Measurements from ENCODE around the gene CRP.
A peak's percentile ranks its signal among the peaks of the same experiment; 100 is the strongest.
"Not testable (repeated sequence)": the region's sequence is repeated elsewhere in the genome, so short reads cannot be mapped to it uniquely, and the experiment has no call there.

Gene CRP, protein sequence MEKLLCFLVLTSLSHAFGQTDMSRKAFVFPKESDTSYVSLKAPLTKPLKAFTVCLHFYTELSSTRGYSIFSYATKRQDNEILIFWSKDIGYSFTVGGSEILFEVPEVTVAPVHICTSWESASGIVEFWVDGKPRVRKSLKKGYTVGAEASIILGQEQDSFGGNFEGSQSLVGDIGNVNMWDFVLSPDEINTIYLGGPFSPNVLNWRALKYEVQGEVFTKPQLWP

DNA sequence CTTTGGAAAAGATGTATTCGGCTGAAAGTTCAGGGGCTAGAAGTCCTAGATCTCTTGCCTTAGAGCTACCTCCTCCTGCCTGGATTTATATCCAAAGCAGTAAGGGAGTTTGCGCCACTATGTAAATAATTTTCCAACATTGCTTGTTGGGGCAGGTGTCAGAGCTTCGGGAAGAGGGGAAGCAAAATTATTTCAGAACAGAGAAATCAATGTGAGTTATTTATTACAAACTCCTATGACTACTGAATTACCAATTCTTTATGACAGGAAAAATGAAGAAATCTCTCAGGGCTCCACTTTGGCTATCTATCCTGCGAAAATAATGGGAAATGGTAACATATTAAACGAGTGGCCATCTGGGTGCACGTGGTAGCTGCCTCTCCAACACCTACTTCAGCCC, at the start of gene CRP:
TSS of gene CRP (minus strand) at position 61 of the 400 bp plus-strand sequence. CDS start 104 bp downstream, outside the sequence.
- DNase-seq (ENCODE audit: low read depth), result no peak

- DNase-seq (ENCODE audit: low read depth), result no peak
Observed at GRCh38 chr1:159763686-159764085, 49.3 kb upstream of the CRP start.

DNA sequence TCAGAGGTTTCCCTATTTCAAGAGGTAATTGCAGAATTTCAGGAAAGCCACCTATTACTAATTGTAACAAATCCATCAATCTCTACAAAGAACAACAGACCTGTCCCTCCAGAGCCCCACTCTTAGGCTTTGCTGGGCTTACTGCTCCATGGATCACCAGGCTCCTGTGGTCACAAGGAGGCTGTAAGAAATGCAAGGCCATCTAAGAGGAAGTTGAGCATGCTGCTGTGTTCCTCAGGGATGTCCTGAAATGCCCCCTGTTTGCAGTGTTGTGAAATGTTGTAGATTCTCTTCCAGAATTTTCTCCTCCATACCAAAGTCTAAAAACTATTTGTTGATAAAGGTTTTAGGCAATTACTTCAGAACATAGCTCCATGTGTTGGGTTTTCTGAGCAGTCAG, 42.0 kb upstream of the CRP start:
- DNase-seq (ENCODE audit: low read depth), result peak; percentile 84

- DNase-seq (ENCODE audit: low read depth), result no peak
Observed at GRCh38 chr1:159755451-159756007, 41.1 kb upstream of the CRP start.

DNA sequence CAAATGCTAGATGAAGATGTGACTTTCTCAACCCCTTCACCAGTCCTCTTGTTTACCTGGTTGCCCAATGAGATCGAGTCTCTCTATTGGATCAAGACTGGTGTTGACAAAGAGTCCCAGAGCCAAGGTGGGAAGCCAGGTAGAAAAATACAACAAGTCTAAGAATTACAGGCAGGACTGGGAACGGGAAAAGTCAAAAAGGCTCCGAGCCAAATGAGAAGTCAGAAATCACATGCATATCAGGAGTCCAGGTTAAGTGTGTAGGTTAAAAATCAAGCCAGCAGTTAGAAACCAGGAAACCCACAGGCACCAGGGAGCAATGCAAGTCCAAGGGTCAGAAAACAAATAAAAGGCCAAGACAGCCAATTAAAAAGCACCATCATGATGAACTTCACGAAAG, 39.0 kb upstream of the CRP start:
- DNase-seq (ENCODE audit: low read depth), result no peak

DNA sequence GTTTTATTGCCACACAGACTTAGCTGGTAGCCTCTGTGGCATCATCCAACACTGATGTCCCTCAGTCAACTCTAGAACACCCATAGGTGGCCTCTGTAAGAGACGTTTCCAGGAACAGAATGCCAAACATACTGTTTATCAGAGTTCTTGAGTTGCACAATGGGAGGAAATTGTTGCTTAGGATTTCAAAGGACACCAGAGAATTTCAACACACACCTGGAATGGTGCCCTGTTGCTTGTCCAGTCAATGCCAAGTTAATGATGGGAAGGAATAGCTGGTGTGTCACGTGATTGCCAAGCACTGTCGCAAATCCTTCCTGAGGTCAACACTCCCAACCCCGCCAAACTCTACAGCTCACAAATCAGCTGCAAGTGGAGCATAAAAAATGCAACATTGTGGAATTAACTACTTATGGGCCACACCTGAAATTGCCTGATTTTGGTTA, 37.8 kb upstream of the CRP start:
- DNase-seq (ENCODE audit: low read depth), result peak; percentile 98

DNA sequence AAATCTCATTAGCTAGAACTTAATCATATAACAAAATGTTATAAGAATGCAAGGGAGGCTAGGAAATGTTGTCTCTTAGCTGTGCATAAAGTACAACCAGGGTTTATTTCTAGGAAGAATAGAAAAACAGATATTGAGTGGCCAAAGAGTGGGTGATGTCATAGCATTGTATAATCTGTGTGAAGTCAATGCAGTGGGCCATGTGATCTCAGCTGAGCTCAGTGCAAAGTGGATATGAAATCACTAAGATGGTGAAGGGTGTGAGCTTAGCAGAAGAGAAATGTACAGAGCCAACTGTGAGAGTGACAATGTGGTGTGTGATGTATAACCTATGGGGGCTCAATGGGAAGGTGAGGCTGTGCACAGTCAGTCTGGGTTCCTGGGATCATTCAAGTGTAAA, 36.6 kb upstream of the CRP start:
- DNase-seq (ENCODE audit: low read depth), result peak; percentile 20

DNA sequence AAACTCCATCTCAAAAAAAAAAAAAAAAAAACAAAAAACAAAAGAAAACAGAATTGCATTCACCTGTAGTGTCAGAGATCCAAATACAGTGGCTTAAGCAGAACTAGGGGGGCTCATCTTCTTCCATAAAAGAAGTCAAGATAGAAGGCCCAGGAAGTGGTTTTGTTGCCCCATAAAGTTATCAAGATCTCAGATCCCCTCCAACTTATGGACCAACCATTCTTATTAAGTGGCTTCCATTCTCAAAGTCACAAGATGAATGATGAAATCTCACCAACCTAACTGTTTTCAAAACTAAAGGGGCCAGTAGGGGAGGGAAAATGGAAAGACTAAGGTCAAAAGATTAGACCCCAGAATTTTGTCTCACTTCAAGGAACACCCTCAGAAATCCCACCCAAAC, 36.2 kb upstream of the CRP start:
- DNase-seq (ENCODE audit: low read depth), result no peak

- no peak for DNase-seq (ENCODE audit: low read depth)
Observed at GRCh38 chr1:159749630-159750029, 35.2 kb upstream of the CRP start.

GRCh38 chr1:159748370-159748769, 34.0 kb upstream of the CRP start:
- DNase-seq (ENCODE audit: low read depth), result peak; percentile 50

- DNase-seq (ENCODE audit: low read depth), result peak; percentile 60
Observed at GRCh38 chr1:159746666-159747065, 32.3 kb upstream of the CRP start.

- DNase-seq (ENCODE audit: low read depth), result no peak
Observed at GRCh38 chr1:159743651-159744410, 29.4 kb upstream of the CRP start.

DNA sequence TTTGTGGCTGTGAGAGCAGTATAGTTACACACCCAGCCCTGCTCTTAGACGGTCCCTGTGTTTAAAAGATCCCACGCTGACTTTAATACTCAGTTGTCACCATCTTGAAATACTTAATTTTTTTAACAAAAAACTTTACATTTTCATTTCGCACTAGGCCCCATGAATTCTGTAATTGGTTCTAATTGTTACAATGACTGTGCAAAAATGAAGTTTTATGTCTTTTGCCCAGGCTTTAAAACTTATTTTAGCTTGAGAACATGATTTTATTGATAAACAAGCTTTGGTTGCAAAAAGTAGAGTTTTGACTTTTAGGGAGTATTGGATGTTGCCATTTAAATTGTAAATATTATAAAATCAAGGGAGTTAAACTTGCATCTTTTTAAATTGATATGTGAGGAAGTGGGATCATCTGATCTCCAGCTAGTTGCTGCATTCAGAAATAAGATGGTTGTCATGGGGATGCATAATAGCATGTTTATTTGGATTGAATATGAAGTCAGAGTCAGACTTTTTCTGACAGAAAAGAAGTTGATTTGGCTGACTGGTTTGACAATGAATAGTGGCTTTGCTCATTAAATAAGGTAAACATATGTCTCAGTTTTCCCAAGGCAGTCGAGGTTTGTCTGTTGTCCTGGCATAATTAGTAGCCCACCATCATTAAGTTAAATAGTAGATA, 23.0 kb upstream of the CRP start:
- no peak for DNase-seq (ENCODE audit: low read depth)

GRCh38 chr1:159723188-159723587, 8.8 kb upstream of the CRP start:
- DNase-seq (ENCODE audit: low read depth), result not testable (repeated sequence)

- DNase-seq (ENCODE audit: low read depth), result no peak
Observed at GRCh38 chr1:159719990-159720389, 5.6 kb upstream of the CRP start.

GRCh38 chr1:159715855-159716254, 1.5 kb upstream of the CRP start:
- DNase-seq (ENCODE audit: low read depth), result no peak

GRCh38 chr1:159712080-159712479, 2.3 kb downstream of the CRP start:
- DNase-seq (ENCODE audit: low read depth), result no peak

DNA sequence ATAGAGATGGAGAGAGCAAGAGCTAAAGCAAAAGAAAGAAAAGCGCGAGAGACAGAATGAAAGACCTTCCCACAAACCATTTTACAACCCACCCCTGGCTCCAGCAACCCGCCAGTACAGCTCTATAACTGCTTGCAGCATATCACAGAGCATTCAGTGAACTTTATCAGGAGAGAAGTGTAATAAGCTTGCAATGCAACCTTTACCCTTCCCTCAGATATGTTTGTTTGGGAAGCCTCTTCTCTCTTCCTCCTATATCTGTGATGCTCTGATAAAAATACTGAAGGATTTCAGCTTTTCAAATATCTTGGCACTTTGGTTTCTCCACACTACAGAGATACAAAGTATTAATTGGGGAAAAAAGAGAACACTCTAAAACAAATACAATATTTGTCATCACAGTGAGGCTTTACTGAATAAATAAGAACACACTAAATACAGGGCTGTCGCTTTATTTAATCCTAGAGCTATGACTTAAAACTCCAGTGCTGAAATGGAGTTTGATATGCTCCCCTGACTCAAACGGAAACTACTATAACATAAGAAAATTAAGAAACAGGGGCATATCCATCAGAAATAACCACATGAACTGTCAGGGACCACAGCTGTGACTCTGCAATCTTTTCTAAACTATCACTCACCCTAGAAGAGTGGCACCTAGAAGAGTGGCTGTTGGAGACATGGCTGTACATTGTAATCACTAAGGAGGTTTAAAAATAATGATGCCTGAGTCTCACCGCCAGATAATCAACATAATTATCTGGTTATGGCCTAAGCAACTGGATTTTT, 6.7 kb downstream of the CRP start:
- DNase-seq (ENCODE audit: low read depth), result no peak

DNA sequence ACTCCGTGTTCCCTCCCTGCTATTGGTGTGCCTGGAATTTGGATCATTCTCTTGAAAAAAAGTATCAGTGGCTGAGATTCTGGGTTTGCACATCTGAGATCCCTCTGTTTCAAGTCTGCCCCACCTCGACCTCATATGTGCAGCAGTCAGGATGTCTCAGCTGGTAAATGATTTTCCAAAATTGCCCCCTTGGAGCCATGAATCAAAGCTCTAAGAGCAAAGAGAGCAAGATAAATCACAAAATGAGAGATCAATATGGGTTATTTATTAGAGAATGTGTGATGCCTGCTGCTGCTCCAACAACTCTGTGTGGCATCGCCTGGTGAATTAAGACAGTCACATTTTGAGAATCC, 8.5 kb downstream of the CRP start:
- no peak for DNase-seq (ENCODE audit: low read depth)

DNA sequence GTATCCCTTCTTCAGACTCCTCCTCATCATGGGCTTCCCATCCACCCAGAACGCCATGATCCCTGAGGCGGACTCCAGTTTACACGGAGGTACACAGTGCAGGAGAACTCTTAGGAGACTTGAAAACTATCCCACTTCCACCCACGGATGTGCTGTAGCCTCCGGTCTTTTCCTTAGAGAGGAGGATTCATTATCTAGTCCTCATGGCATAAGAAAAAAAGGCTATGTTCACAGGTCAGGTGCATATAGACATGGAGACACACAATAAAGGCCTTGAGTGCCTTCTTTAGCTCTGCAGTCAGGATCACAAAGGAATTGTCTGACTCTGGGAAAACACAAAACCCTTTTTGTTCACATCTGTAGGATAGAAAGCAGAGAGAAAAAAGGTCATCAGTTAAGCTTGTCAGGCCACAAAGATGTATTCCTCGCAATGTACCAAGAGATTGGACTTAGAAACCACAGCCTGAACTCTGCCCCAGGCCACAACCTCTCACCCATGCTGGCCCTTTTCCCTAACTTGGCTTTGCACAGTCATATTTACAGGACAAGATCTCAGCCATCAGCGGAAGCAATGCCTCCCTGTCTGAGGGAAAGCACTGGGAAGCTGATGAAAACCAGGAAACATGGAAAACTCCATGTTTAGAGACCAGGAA, 9.0 kb downstream of the CRP start:
- peak; percentile 20 for DNase-seq (ENCODE audit: low read depth)

- DNase-seq (ENCODE audit: low read depth), result no peak
Observed at GRCh38 chr1:159704481-159704880, 9.9 kb downstream of the CRP start.

DNA sequence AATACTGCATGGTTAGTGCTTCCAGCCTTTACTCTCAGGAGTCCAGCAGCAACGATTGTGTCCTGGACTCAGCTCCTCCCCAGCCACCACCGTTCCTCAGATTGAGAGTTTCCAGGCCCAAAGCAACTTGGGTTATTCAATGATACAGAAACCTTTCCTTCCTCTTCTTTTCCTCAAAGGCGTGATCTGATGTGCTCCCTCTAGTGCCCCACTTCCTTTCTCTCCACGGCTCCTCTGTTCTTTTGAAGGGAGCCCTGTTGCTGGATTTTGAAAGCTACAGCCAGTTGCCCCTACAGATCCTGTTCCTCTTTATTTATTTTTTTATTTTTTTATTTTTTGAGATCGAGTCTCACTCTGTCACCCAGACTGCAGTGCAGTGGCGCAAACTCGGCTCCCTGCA, 14.1 kb downstream of the CRP start:
- no peak for DNase-seq (ENCODE audit: low read depth)

All from amniotic epithelial cell (primary cell).